Measurements from ENCODE around the gene SLC6A8.
A peak's percentile ranks its signal among the peaks of the same experiment; 100 is the strongest.

SLC6A8 gene

GRCh38 chrX:153687121-153688039 lies at the start of gene SLC6A8:
Gene SLC6A8, plus strand, starts transcription at chrX:153687926. Its CDS starts 649 bp downstream, at chrX:153688575.
- DNase-seq (ENCODE audit: low spot score) = peak; percentile 61

GRCh38 chrX:153638041-153638371 lies 49.7 kb upstream of the SLC6A8 start:
- DNase-seq (ENCODE audit: low spot score) = no peak

GRCh38 chrX:153638436-153639176 lies 49.1 kb upstream of the SLC6A8 start:
- no peak for DNase-seq (ENCODE audit: low spot score)

GRCh38 chrX:153639177-153640044 lies 48.3 kb upstream of the SLC6A8 start:
- DNase-seq (ENCODE audit: low spot score) = no peak

- DNase-seq (ENCODE audit: low spot score) = no peak
Observed at GRCh38 chrX:153640045-153640686, 47.6 kb upstream of the SLC6A8 start.

GRCh38 chrX:153640736-153641575 lies 46.8 kb upstream of the SLC6A8 start:
- no peak for DNase-seq (ENCODE audit: low spot score)

GRCh38 chrX:153641627-153642026 lies 46.1 kb upstream of the SLC6A8 start:
- no peak for DNase-seq (ENCODE audit: low spot score)

- peak; percentile 55 for DNase-seq (ENCODE audit: low spot score)
Observed at GRCh38 chrX:153642051-153642654, 45.6 kb upstream of the SLC6A8 start.

- DNase-seq (ENCODE audit: low spot score) = no peak
Observed at GRCh38 chrX:153642655-153643430, 44.9 kb upstream of the SLC6A8 start.

GRCh38 chrX:153643431-153644351 lies 44.0 kb upstream of the SLC6A8 start:
- peak; percentile 67 for DNase-seq (ENCODE audit: low spot score)

- DNase-seq (ENCODE audit: low spot score) = no peak
Observed at GRCh38 chrX:153644356-153645125, 43.2 kb upstream of the SLC6A8 start.

GRCh38 chrX:153645151-153645550 lies 42.6 kb upstream of the SLC6A8 start:
- DNase-seq (ENCODE audit: low spot score) = no peak

- no peak for DNase-seq (ENCODE audit: low spot score)
Observed at GRCh38 chrX:153645921-153646488, 41.7 kb upstream of the SLC6A8 start.

- peak; percentile 78 for DNase-seq (ENCODE audit: low spot score)
Observed at GRCh38 chrX:153646620-153647373, 40.9 kb upstream of the SLC6A8 start, which contains the start of gene DUSP9. Gene DUSP9, plus strand, starts transcription at chrX:153647203. Its CDS starts 751 bp downstream, at chrX:153647954.

GRCh38 chrX:153647461-153648357 lies 40.0 kb upstream of the SLC6A8 start:
- no peak for DNase-seq (ENCODE audit: low spot score)

Data from iPS-NIHi11 (cell line).